ENCODE results near the gene SH3PXD2A. TPM values are rescaled to one million over a fixed set of nuclear protein-coding genes. Genes with fewer than 3 reads are reported as not detected.

The SH3PXD2A gene
- total and polyA plus RNA-seq, 9 of the 15 experiments (the other 6 are each of a cell fraction or from before 2014, with no cell fraction given): 0.41 to 9.3 (median 2.5) TPM

DNA sequence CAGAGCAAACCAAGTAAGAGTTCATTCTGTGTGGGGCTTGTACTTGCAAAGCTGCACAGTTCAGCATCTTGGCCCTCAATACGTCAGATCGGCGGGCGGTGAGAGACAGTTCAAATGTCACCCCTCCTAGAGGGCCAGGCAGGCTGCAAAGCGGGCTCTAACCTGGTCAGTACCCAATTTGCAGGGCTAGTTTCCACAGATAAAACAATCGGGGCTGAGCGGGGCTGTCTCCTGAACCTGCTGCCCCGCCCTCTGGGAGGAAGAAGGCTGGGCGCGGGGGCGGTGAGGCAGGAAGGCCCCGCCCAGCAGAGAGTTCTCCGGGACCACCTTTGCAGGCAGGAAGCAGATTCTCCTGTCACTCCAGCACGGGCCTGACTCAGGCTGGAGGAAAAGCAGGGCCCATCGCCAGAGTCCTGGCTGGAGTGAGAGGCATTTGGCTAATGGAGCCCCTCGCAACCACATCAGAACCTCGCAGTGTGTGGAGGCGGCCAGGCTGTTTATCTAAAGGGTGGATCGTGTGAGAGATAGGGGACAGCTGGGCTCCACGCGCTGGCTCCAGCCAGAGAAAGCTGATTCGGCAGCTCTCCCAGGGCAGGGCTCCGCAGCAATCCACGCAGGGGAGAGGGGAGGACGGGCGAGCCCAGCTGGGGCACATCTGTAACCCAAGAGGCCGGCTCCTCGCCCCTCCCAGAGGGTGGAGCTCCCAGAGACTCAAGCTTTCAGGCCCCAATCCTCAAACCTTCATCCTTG, 83.1 kb downstream of the SH3PXD2A start (continued):
- TF ChIP-seq, protein P1, sequence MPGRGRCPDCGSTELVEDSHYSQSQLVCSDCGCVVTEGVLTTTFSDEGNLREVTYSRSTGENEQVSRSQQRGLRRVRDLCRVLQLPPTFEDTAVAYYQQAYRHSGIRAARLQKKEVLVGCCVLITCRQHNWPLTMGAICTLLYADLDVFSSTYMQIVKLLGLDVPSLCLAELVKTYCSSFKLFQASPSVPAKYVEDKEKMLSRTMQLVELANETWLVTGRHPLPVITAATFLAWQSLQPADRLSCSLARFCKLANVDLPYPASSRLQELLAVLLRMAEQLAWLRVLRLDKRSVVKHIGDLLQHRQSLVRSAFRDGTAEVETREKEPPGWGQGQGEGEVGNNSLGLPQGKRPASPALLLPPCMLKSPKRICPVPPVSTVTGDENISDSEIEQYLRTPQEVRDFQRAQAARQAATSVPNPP (IDR thresholded peaks at IDR 0.05; ENCODE audit: borderline replicate concordance, insufficient read depth, insufficient read length): no peak
- TF ChIP-seq, protein P2, sequence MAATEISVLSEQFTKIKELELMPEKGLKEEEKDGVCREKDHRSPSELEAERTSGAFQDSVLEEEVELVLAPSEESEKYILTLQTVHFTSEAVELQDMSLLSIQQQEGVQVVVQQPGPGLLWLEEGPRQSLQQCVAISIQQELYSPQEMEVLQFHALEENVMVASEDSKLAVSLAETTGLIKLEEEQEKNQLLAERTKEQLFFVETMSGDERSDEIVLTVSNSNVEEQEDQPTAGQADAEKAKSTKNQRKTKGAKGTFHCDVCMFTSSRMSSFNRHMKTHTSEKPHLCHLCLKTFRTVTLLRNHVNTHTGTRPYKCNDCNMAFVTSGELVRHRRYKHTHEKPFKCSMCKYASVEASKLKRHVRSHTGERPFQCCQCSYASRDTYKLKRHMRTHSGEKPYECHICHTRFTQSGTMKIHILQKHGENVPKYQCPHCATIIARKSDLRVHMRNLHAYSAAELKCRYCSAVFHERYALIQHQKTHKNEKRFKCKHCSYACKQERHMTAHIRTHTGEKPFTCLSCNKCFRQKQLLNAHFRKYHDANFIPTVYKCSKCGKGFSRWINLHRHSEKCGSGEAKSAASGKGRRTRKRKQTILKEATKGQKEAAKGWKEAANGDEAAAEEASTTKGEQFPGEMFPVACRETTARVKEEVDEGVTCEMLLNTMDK (IDR thresholded peaks at IDR 0.05; ENCODE audit: borderline replicate concordance, insufficient read depth, low read depth, low read length, poor library complexity, severe bottlenecking): no peak
- TF ChIP-seq EZH2 (IDR thresholded peaks at IDR 0.05; ENCODE audit: borderline replicate concordance, low read depth, low read length): no peak
- no peak for TF ChIP-seq HNRNPUL1 (IDR thresholded peaks at IDR 0.05; ENCODE audit: low read length)
- no peak for TF ChIP-seq SMAD2 (IDR thresholded peaks at IDR 0.05; ENCODE audit: low read depth, low read length)
- TF ChIP-seq, protein P3, sequence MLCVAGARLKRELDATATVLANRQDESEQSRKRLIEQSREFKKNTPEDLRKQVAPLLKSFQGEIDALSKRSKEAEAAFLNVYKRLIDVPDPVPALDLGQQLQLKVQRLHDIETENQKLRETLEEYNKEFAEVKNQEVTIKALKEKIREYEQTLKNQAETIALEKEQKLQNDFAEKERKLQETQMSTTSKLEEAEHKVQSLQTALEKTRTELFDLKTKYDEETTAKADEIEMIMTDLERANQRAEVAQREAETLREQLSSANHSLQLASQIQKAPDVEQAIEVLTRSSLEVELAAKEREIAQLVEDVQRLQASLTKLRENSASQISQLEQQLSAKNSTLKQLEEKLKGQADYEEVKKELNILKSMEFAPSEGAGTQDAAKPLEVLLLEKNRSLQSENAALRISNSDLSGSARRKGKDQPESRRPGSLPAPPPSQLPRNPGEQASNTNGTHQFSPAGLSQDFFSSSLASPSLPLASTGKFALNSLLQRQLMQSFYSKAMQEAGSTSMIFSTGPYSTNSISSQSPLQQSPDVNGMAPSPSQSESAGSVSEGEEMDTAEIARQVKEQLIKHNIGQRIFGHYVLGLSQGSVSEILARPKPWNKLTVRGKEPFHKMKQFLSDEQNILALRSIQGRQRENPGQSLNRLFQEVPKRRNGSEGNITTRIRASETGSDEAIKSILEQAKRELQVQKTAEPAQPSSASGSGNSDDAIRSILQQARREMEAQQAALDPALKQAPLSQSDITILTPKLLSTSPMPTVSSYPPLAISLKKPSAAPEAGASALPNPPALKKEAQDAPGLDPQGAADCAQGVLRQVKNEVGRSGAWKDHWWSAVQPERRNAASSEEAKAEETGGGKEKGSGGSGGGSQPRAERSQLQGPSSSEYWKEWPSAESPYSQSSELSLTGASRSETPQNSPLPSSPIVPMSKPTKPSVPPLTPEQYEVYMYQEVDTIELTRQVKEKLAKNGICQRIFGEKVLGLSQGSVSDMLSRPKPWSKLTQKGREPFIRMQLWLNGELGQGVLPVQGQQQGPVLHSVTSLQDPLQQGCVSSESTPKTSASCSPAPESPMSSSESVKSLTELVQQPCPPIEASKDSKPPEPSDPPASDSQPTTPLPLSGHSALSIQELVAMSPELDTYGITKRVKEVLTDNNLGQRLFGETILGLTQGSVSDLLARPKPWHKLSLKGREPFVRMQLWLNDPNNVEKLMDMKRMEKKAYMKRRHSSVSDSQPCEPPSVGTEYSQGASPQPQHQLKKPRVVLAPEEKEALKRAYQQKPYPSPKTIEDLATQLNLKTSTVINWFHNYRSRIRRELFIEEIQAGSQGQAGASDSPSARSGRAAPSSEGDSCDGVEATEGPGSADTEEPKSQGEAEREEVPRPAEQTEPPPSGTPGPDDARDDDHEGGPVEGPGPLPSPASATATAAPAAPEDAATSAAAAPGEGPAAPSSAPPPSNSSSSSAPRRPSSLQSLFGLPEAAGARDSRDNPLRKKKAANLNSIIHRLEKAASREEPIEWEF (CRISPR knock-in tag; IDR thresholded peaks at IDR 0.05): no peak
- TF ChIP-seq, protein P4, sequence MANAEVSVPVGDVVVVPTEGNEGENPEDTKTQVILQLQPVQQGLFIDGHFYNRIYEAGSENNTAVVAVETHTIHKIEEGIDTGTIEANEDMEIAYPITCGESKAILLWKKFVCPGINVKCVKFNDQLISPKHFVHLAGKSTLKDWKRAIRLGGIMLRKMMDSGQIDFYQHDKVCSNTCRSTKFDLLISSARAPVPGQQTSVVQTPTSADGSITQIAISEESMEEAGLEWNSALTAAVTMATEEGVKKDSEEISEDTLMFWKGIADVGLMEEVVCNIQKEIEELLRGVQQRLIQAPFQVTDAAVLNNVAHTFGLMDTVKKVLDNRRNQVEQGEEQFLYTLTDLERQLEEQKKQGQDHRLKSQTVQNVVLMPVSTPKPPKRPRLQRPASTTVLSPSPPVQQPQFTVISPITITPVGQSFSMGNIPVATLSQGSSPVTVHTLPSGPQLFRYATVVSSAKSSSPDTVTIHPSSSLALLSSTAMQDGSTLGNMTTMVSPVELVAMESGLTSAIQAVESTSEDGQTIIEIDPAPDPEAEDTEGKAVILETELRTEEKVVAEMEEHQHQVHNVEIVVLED (CRISPR knock-in tag; IDR thresholded peaks at IDR 0.05): no peak
- no peak for TF ChIP-seq GTF2E2 (tag; IDR thresholded peaks at IDR 0.05)
- TF ChIP-seq ZNF24 (IDR thresholded peaks at IDR 0.05): no peak
- no peak for TF ChIP-seq BCOR (IDR thresholded peaks at IDR 0.05)
- TF ChIP-seq, protein P5, sequence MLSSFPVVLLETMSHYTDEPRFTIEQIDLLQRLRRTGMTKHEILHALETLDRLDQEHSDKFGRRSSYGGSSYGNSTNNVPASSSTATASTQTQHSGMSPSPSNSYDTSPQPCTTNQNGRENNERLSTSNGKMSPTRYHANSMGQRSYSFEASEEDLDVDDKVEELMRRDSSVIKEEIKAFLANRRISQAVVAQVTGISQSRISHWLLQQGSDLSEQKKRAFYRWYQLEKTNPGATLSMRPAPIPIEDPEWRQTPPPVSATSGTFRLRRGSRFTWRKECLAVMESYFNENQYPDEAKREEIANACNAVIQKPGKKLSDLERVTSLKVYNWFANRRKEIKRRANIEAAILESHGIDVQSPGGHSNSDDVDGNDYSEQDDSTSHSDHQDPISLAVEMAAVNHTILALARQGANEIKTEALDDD (IDR thresholded peaks at IDR 0.05): peak; percentile 22; the same call in 1 of the 2 replicates
- TF ChIP-seq, protein P6, sequence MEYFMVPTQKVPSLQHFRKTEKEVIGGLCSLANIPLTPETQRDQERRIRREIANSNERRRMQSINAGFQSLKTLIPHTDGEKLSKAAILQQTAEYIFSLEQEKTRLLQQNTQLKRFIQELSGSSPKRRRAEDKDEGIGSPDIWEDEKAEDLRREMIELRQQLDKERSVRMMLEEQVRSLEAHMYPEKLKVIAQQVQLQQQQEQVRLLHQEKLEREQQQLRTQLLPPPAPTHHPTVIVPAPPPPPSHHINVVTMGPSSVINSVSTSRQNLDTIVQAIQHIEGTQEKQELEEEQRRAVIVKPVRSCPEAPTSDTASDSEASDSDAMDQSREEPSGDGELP (CRISPR knock-in tag; IDR thresholded peaks at IDR 0.05; ENCODE audit: borderline replicate concordance): peak; percentile 98
- TF ChIP-seq ZNF140 (CRISPR knock-in tag; IDR thresholded peaks at IDR 0.05): no peak
- TF ChIP-seq SRF (CRISPR knock-in tag; IDR thresholded peaks at IDR 0.05): no peak
- no peak for TF ChIP-seq ZNF165 (CRISPR knock-in tag; IDR thresholded peaks at IDR 0.05; ENCODE audit: borderline replicate concordance)

Measured in K562 (cell line).